ENCODE results near the gene TGM5. TPM values are rescaled to one million over a fixed set of nuclear protein-coding genes. Genes with fewer than 3 reads are reported as not detected.

TGM5 gene
- total RNA-seq, 4 donors from 2014 or later, result 61.6 to 146 (median 69.3) TPM

DNA sequence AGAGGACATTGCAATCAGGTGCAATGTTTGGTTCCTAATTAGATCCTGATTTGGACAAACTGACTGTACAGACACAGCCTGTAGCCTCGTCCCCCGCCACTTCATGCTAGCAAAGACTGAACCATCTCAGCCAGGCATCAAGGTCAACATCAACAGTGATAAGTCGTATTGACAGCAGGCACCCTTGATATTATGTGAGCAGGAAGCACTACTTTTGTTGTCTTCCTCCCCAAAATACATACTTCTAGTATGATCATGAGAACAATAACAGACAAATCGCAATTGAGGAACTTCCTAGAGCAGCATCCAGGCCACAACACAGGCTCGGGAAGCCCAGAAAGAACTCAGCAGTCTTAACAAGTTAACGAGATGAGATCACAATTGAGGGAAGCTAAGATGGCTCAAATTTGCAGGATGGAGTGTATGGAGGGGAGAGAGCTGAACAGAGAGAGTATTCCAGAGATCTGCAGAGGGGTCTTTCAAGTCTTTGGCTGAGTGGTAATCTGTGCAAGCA, 20.4 kb downstream of the TGM5 start:
- TF ChIP-seq POLR2AphosphoS5 (IDR thresholded peaks at IDR 0.05) (no peak), POLR2A (IDR thresholded peaks at IDR 0.05) (no peak), EP300 (IDR thresholded peaks at IDR 0.05) (no peak)
- TF ChIP-seq, protein P1, sequence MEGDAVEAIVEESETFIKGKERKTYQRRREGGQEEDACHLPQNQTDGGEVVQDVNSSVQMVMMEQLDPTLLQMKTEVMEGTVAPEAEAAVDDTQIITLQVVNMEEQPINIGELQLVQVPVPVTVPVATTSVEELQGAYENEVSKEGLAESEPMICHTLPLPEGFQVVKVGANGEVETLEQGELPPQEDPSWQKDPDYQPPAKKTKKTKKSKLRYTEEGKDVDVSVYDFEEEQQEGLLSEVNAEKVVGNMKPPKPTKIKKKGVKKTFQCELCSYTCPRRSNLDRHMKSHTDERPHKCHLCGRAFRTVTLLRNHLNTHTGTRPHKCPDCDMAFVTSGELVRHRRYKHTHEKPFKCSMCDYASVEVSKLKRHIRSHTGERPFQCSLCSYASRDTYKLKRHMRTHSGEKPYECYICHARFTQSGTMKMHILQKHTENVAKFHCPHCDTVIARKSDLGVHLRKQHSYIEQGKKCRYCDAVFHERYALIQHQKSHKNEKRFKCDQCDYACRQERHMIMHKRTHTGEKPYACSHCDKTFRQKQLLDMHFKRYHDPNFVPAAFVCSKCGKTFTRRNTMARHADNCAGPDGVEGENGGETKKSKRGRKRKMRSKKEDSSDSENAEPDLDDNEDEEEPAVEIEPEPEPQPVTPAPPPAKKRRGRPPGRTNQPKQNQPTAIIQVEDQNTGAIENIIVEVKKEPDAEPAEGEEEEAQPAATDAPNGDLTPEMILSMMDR (IDR thresholded peaks at IDR 0.05), result no peak
- 77% methylated on average over 6 of the region's 6 CpGs for WGBS
- Histone ChIP-seq H3K4me3 (no peak overlapping the region), H3K9me3 (no peaks in the 10 kb centered on the region), H3K4me1 (peaks cover 19% of the 10 kb centered on the region), H3K36me3 (no peaks in the 10 kb centered on the region), H3K27me3 (no peaks in the 10 kb centered on the region), H3K27ac (no peak overlapping the region)
- no peak for DNase-seq (ENCODE audit: low spot score in 2 of 2)

DNA sequence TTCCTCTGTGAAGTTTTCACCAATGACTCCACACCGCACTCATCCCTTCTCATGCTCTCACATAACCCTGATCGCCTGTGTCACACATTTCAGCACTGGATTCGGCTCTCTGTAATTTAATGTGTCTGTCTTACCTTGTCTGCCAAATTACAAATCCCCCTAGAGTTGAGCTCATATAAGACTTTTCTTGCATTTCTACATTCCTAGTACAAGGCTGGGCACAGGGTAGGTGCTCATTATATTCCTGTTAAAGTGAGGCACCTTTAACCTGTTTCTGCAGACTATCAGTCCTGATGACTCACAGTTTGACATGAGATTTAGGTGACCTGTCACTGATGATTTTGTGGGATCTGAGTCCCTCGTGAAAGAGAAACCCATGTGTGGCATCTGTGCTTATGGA, 22.6 kb downstream of the TGM5 start:
- TF ChIP-seq POLR2A (IDR thresholded peaks at IDR 0.05) (no peak), EP300 (IDR thresholded peaks at IDR 0.05) (no peak)
- no peak for DNase-seq (ENCODE audit: low spot score in 2 of 2)
- H3K4me1 ChIP-seq, result peaks cover 33% of the 10 kb centered on the region

DNA sequence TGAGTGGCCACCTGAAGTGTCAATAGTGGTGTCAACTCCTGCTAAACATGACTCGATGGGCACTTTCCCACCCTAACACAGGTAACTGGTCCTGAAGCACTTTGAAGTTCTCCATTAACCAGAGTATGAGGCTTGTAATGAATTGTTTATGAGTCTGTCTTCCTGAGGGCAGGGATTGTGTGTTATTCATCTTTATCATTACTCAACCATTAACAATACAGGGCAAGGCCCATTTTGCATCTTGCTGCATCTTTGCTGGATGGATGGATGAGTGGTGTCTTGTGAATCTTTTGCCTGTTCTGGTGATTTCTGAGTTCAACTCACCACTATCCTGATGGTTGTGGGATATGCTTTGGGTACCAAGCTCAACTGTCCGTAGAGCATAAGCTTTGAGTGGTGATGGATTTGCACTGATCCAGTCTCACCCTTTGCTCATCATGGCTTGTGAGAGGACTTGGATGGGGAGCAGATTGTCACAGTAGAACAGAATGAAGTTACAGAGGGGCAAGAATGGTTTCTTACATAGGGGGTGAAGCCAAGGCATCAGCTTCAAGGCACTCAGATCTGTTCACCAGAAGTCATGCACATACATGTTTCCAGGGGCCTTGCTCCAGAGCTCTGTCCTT, 23.6 kb downstream of the TGM5 start:
- H3K27me3 ChIP-seq, result no peaks in the 10 kb centered on the region
- peaks cover 41% of the 10 kb centered on the region for H3K4me1 ChIP-seq
- 86% methylated on average over 2 of the region's 2 CpGs for WGBS
- H3K4me3 ChIP-seq, result no peak overlapping the region
- no peak for DNase-seq (ENCODE audit: low spot score in 2 of 2)
- H3K36me3 ChIP-seq, result no peaks in the 10 kb centered on the region
- no peaks in the 10 kb centered on the region for H3K9me3 ChIP-seq
- TF ChIP-seq POLR2A (IDR thresholded peaks at IDR 0.05) (no peak), POLR2AphosphoS5 (IDR thresholded peaks at IDR 0.05) (no peak), EP300 (IDR thresholded peaks at IDR 0.05) (no peak)
- TF ChIP-seq, protein P1 (IDR thresholded peaks at IDR 0.05), result no peak
- H3K27ac ChIP-seq, result peak overlapping the region; percentile 6

More for the DNA sequence above, 22.6 kb downstream of the TGM5 start:
- Histone ChIP-seq H3K27me3 (no peaks in the 10 kb centered on the region), H3K4me3 (no peak overlapping the region), H3K9me3 (no peaks in the 10 kb centered on the region), H3K36me3 (no peaks in the 10 kb centered on the region), H3K27ac (no peak overlapping the region)
- 72% methylated on average over 4 of the region's 4 CpGs for WGBS

DNA sequence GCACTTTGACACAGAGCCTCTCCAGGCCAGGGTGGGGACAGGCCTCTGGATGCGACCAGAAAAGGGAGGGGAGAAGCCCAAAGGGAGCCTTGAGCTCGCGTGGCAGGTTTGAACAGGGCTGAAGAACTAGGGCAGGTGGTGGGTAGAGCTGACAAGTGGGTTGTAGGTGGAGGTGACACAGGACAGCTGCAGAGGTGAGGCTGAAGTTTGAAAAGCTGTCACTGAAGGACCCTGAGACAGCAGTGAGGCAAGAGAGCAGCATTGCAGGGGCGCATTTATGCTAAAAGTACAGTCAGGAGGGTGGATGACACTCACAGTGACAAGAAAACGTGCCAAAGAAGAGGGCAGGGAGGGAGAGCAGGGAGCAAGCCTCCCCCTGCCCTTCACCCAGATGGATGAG, 24.1 kb downstream of the TGM5 start:
- H3K27me3 ChIP-seq, result no peaks in the 10 kb centered on the region
- 58% methylated on average over 5 of the region's 5 CpGs for WGBS
- H3K9me3 ChIP-seq, result no peaks in the 10 kb centered on the region
- H3K4me3 ChIP-seq, result no peak overlapping the region
- DNase-seq (ENCODE audit: low spot score in 2 of 2), result no peak
- H3K4me1 ChIP-seq, result peaks cover 44% of the 10 kb centered on the region
- H3K36me3 ChIP-seq, result no peaks in the 10 kb centered on the region
- TF ChIP-seq POLR2A (IDR thresholded peaks at IDR 0.05), result no peak
- TF ChIP-seq EP300 (IDR thresholded peaks at IDR 0.05), result no peak
- TF ChIP-seq POLR2AphosphoS5 (IDR thresholded peaks at IDR 0.05), result no peak
- peak overlapping the region; percentile 6 for H3K27ac ChIP-seq

DNA sequence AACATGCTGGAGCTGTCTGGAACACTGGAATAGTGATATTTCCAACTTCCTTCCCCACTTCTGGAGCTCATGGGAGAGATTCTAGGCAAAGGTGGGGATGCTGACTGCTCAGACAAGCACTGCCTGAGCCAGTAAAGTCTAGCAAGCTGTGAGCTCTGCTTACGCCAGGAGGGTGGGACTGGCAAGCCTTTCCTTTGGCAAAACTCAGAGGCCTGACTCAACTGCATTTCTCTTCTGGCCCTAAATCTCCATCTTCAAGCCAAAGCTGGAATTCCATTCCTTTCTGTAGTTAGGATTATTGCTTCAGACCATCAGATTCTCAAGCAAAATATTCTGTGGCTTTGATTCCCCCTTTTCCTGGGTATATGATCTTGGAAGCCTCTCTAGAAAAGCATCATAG, 25.6 kb downstream of the TGM5 start:
- H3K4me3 ChIP-seq, result no peak overlapping the region
- no peaks in the 10 kb centered on the region for H3K27me3 ChIP-seq
- TF ChIP-seq POLR2AphosphoS5 (IDR thresholded peaks at IDR 0.05), result peak in 1 of 3 donors; percentile 59
- TF ChIP-seq, protein P1 (IDR thresholded peaks at IDR 0.05), result no peak
- 30% methylated on average over 1 of the region's 1 CpG for WGBS
- H3K27ac ChIP-seq, result peak overlapping the region; percentile 45
- H3K9me3 ChIP-seq, result no peaks in the 10 kb centered on the region
- H3K36me3 ChIP-seq, result no peaks in the 10 kb centered on the region
- H3K4me1 ChIP-seq, result peaks cover 44% of the 10 kb centered on the region
- DNase-seq (ENCODE audit: low spot score in 2 of 2), result no peak

DNA sequence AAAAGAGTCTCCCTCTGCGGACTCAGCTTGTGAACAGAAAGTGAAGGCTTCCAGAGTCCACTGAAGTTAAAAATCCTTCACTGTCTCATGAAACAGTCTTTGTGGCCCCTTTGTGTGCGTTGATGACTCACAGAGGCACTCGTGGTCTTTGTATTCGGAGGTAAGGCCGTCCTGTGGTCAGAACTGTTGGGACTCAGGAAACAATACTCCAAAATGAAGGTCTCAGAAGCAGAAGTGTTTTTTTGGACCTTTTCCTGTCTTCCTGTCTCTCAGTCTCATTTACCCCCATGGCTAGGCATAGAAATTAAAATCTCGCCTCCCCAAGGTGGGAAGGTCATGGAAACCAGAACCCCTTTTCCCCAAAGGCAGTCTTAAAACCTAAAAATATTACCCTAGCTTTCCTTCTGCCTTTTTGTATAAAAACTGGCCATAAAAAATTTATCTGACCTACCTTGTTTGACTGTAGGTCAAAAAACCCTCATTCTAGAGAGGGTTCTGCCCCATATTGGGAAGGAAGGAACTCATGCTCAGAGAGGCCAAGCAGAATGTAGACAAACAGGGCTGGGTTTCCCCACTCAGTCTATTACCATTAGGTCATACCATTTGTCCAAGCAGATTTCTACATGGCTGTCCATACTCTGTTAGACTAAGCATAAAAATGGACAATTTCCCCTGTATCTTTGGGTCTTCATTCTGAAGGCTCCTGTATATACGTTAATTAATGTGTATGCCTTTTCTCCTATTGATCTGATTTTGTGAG, 26.8 kb downstream of the TGM5 start:
- 72% methylated on average over 7 of the region's 7 CpGs for WGBS
- no peaks in the 10 kb centered on the region for H3K9me3 ChIP-seq
- no peak overlapping the region for H3K4me3 ChIP-seq
- peaks cover 44% of the 10 kb centered on the region for H3K4me1 ChIP-seq
- H3K27me3 ChIP-seq, result no peaks in the 10 kb centered on the region
- DNase-seq (ENCODE audit: low spot score in 2 of 2), result no peak
- no peak overlapping the region for H3K27ac ChIP-seq
- no peak for TF ChIP-seq EP300 (IDR thresholded peaks at IDR 0.05)
- TF ChIP-seq POLR2AphosphoS5 (IDR thresholded peaks at IDR 0.05), result no peak
- TF ChIP-seq POLR2A (IDR thresholded peaks at IDR 0.05), result no peak
- H3K36me3 ChIP-seq, result no peaks in the 10 kb centered on the region

All from suprapubic skin (tissue), 4 donors.